Activated naive CD8-positive, alpha-beta T cell treated with anti-CD3 and anti-CD28 coated beads, Interleukin-2, amount 10 ng/mL, durations not matched to agents 7 days and 5 days (primary cell): ENCODE data around the gene BOLA2B. TPM values are rescaled to one million over a fixed set of nuclear protein-coding genes. Genes with fewer than 3 reads are reported as not detected.
"Not testable (repeated sequence)": the region's sequence is repeated elsewhere in the genome, so short reads cannot be mapped to it uniquely, and the experiment has no call there.

Experiments
- ATAC-seq: fragments of 150-1000 bp; cut with Tn5 transposase; one replicate; pipeline ENCODE4 v1.10.0; 2021; ENCODE audit warnings: low read depth, moderate library complexity
- POLR2A ChIA-PET: fragments of 350-600 bp; sonication (Branson Sonifier 250); formaldehyde crosslinking; loops from one replicate; lab custom pipeline; 2021; ENCODE audit warnings: antibody characterized with exemption; lab: Charles Lee
- DNase-seq: peaks from one replicate; pipeline ENCODE4 v3.0.0; 2021
- H3K27ac Mint-ChIP-seq: one replicate; pipeline ENCODE4 v1.8.0; 2022; ENCODE audit warnings: mild to moderate bottlenecking, mixed read lengths
- H3K27me3 Mint-ChIP-seq: one replicate; pipeline ENCODE4 v1.8.0; 2022; ENCODE audit warnings: mild to moderate bottlenecking, moderate library complexity, mixed read lengths
- H3K36me3 Mint-ChIP-seq: one replicate; pipeline ENCODE4 v1.8.0; 2021; ENCODE audit warnings: mild to moderate bottlenecking, mixed read lengths
- H3K4me1 Mint-ChIP-seq: one replicate; pipeline ENCODE4 v1.8.0; 2021; ENCODE audit warnings: mixed read lengths
- H3K4me3 Mint-ChIP-seq: one replicate; pipeline ENCODE4 v1.8.0; 2022; ENCODE audit warnings: mild to moderate bottlenecking, moderate library complexity, mixed read lengths
- H3K9me3 Mint-ChIP-seq: one replicate; pipeline ENCODE4 v1.8.0; 2021; ENCODE audit warnings: mixed read lengths
- total RNA-seq, 2 experiments: library from RNA; stranded (reverse); gene quantifications; one replicate each; pipeline ENCODE4 v1.2.3, GENCODE V29; 2021

BOLA2B gene
- total RNA-seq, 2 experiments from 2014 or later: 122 to 145 TPM

DNA sequence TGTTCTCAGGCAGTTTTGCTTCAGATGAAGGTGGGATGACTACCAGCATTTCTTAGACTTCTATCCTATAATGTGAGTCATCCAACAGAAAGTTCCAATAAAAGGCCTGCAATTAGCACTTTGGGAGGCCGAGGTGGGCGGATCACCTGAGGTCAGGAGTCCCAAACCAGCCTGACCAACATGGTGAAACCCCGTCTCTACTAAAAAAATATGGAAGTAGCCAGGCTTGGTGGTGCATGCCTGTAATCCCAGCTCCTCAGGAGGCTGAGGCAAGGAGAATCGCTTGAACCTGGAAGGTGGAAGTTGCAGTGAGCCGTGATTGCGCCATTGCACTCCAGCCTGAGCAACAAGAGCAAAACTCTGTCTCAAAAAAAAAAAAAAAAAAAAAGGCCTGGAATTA lies 16.6 kb downstream of the BOLA2B start:
- not testable (repeated sequence) for H3K27ac Mint-ChIP-seq, H3K4me3 Mint-ChIP-seq
- POLR2A ChIA-PET: interaction anchor here (0.7 to 1.5 kb wide), 3 partner anchors 9 to 422 kb away, joined by 5 to 9 read pairs (median 5); no protein-coding TSS in a partner anchor

GRCh38 chr16:30173054-30173453 lies 20.4 kb downstream of the BOLA2B start:
- no peaks in the 10 kb centered on the region for H3K9me3 Mint-ChIP-seq
- H3K27ac Mint-ChIP-seq: no peak overlapping the region
- ATAC-seq (no peak), DNase-seq (no peak)
- no peak overlapping the region for H3K4me3 Mint-ChIP-seq
- peaks cover 2% of the 10 kb centered on the region for H3K27me3 Mint-ChIP-seq
- H3K36me3 Mint-ChIP-seq: no peaks in the 10 kb centered on the region
- H3K4me1 Mint-ChIP-seq: no peaks in the 10 kb centered on the region
- POLR2A ChIA-PET: interaction anchor here (0.6 to 0.7 kb wide), 3 partner anchors 8 to 120 kb away, joined by 3 to 4 read pairs (median 4); a partner anchor contains a TSS

More for the DNA sequence above, 16.6 kb downstream of the BOLA2B start:
- not testable (repeated sequence) for H3K4me1 Mint-ChIP-seq, ATAC-seq, H3K36me3 Mint-ChIP-seq, H3K9me3 Mint-ChIP-seq, DNase-seq, H3K27me3 Mint-ChIP-seq

DNA sequence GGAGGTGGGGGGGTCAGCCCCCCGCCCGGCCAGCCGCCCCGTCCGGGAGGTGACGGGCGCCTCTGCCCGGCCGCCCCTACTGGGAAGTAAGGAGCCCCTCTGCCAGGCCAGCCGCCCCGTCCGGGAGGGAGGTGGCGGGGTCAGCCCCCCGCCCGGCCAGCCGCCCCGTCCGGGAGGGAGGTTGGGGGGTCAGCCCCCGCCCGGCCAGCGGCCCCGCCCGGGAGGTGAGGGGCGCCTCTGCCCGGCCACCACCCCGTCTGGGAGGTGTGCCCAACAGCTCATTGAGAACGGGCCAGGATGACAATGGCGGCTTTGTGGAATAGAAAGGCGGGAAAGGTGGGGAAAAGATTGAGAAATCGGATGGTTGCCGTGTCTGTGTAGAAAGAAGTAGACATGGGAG lies 23.3 kb downstream of the BOLA2B start:
- POLR2A ChIA-PET, ATAC-seq, H3K9me3 Mint-ChIP-seq, H3K36me3 Mint-ChIP-seq, DNase-seq, H3K27me3 Mint-ChIP-seq, H3K4me3 Mint-ChIP-seq, H3K27ac Mint-ChIP-seq: not testable (repeated sequence)
- peaks cover 18% of the 10 kb centered on the region for H3K4me1 Mint-ChIP-seq

- H3K36me3 Mint-ChIP-seq, H3K27ac Mint-ChIP-seq, H3K9me3 Mint-ChIP-seq, POLR2A ChIA-PET, ATAC-seq, DNase-seq, H3K4me3 Mint-ChIP-seq, H3K27me3 Mint-ChIP-seq: not testable (repeated sequence)
- peaks cover 24% of the 10 kb centered on the region for H3K4me1 Mint-ChIP-seq
Measured at GRCh38 chr16:30169416-30169815, 24.1 kb downstream of the BOLA2B start.

GRCh38 chr16:30168746-30169145 lies 24.7 kb downstream of the BOLA2B start:
- H3K9me3 Mint-ChIP-seq, DNase-seq, H3K27me3 Mint-ChIP-seq, H3K36me3 Mint-ChIP-seq, H3K4me3 Mint-ChIP-seq, ATAC-seq, H3K27ac Mint-ChIP-seq: not testable (repeated sequence)
- POLR2A ChIA-PET: interaction anchor here (5.6 kb wide), 1 partner anchor 16 kb away, joined by 45 read pairs; the partner anchor contains the start of gene CORO1A
- peaks cover 25% of the 10 kb centered on the region for H3K4me1 Mint-ChIP-seq

DNA sequence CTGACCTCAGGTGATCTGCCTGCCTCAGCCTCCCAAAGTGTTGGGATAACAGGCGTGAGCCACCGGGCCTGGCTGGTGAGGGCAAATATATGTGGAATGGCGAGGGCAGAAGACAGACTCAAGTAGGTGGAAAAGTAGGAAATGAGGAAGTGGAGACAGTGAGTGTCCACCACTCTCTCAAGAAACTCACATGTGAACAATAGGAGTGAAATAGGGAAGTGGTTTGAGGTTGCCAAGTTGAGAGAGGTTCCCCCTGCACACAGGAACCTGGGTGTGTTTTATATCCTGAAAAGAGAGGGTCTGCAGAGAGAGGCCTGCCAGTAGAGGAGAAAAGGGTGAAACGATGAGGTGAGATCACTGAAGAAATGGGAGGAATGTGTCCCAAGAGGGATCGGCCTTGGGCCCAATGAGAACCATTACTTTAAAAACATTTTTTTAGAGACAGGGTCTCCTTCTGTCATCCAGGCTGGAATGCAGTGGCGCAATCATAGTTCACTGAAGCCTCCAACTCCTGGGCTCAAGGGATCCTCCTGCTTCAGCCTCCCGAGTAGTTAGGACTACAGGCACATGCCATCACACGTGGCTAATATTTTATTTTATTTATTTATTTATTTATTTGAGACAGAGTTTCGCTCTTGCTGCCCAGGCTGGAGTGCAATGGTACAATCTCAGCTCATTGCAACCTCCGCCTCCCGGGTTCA lies 27.1 kb downstream of the BOLA2B start:
- Mint-ChIP-seq H3K27ac (peak overlapping the region; percentile 77), H3K4me3 (peak overlapping the region; percentile 68), H3K4me1 (peaks cover 30% of the 10 kb centered on the region), H3K27me3 (no peaks in the 10 kb centered on the region), H3K9me3 (peaks cover 1% of the 10 kb centered on the region), H3K36me3 (peaks cover 2% of the 10 kb centered on the region)
- POLR2A ChIA-PET: interaction anchor here (0.7 to 5.6 kb wide), 2 partner anchors 18 to 169 kb away, joined by 5 to 45 read pairs; partner anchors contain the start of gene CORO1A
- DNase-seq (peak; percentile 37), ATAC-seq (peak; percentile 88)

GRCh38 chr16:30163538-30163937 lies 29.9 kb downstream of the BOLA2B start:
- POLR2A ChIA-PET: interaction anchor here (5.6 kb wide), 1 partner anchor 21 kb away, joined by 45 read pairs; the partner anchor contains the start of gene CORO1A
- peak overlapping the region; percentile 3 for H3K27ac Mint-ChIP-seq
- ATAC-seq: no peak
- DNase-seq: no peak
- H3K4me1 Mint-ChIP-seq: peaks cover 30% of the 10 kb centered on the region
- peaks cover 2% of the 10 kb centered on the region for H3K36me3 Mint-ChIP-seq
- H3K27me3 Mint-ChIP-seq: no peaks in the 10 kb centered on the region
- H3K9me3 Mint-ChIP-seq: peaks cover 1% of the 10 kb centered on the region
- no peak overlapping the region for H3K4me3 Mint-ChIP-seq

DNA sequence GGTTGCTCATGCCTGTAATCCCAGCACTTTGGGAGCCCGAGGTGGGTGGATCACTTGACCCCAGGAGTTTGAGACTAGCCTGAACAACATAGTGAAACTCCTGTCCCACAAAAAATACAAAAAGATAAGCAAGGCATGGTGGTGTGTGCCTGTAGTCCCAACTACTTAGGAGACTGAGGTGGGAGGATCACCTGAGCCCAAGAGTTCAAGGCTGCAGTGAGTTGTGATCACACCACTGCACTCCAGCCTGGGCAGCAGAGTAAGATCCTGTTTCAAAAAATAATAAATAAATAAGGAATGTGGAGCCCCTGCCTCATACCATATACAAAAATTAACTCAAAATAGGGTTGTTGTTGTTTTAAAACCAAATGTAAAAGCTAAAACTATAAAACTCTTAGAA lies 36.3 kb downstream of the BOLA2B start:
- no peak overlapping the region for H3K27ac Mint-ChIP-seq
- ATAC-seq (no peak), DNase-seq (no peak)
- H3K4me3 Mint-ChIP-seq: no peak overlapping the region
- H3K36me3 Mint-ChIP-seq: peaks cover 3% of the 10 kb centered on the region
- no peaks in the 10 kb centered on the region for H3K4me1 Mint-ChIP-seq
- POLR2A ChIA-PET: interaction anchor here (2.1 kb wide), 1 partner anchor 26 kb away, joined by 7 read pairs; the partner anchor contains the start of gene CORO1A
- H3K9me3 Mint-ChIP-seq: peaks cover 2% of the 10 kb centered on the region
- peaks cover 5% of the 10 kb centered on the region for H3K27me3 Mint-ChIP-seq

DNA sequence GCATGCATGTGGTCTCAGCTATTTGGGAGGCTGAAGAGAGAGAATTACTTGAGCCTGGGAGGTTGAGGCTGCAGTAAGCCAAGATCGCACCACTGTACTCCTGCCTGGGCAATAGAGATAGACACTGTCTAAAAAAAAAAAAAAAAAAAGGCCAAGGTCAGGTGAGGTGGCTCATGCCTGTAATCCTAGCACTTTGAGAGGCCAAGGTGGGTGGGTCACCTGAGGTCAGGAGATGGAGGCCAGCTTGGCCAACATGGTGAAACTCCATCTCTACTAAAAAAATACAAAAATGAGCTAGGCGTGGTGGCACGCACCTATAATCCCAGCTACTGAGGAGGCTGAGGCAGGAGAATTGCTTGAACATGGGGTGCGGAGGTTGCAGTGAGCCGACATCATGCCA lies 38.3 kb downstream of the BOLA2B start:
- POLR2A ChIA-PET: interaction anchor here (1.0 kb wide), 1 partner anchor 31 kb away, joined by 4 read pairs; no protein-coding TSS in a partner anchor
- ATAC-seq (no peak), DNase-seq (no peak)
- Mint-ChIP-seq H3K4me1 (no peaks in the 10 kb centered on the region), H3K4me3 (no peak overlapping the region), H3K27ac (no peak overlapping the region), H3K9me3 (peaks cover 5% of the 10 kb centered on the region), H3K36me3 (peaks cover 4% of the 10 kb centered on the region), H3K27me3 (peaks cover 5% of the 10 kb centered on the region)

DNA sequence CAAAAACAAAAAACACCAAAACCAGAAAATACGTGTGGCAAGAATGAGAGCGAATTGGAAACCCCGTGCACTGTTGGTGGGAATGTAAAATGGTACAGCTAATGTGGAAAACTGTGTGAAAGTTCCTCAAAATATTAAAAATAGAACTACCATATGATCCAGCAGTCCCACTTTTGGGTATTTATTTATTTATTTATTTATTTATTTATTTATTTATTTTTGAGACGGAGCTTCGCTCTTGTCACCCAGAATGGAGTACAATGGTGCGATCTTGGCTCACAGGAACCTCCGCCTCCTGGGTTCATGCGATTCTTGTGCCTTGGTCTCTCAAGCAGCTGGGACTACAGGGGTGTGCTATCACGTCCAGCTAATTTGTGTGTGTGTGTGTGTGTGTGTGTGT lies 40.9 kb downstream of the BOLA2B start:
- H3K4me3 Mint-ChIP-seq: no peak overlapping the region
- peaks cover 5% of the 10 kb centered on the region for H3K27me3 Mint-ChIP-seq
- DNase-seq (no peak), ATAC-seq (no peak)
- peaks cover 12% of the 10 kb centered on the region for H3K9me3 Mint-ChIP-seq
- H3K36me3 Mint-ChIP-seq: peaks cover 9% of the 10 kb centered on the region
- H3K27ac Mint-ChIP-seq: no peak overlapping the region
- peaks cover 2% of the 10 kb centered on the region for H3K4me1 Mint-ChIP-seq
- POLR2A ChIA-PET: interaction anchor here (0.9 kb wide), 1 partner anchor 12 kb away, joined by 3 read pairs; no protein-coding TSS in a partner anchor

DNA sequence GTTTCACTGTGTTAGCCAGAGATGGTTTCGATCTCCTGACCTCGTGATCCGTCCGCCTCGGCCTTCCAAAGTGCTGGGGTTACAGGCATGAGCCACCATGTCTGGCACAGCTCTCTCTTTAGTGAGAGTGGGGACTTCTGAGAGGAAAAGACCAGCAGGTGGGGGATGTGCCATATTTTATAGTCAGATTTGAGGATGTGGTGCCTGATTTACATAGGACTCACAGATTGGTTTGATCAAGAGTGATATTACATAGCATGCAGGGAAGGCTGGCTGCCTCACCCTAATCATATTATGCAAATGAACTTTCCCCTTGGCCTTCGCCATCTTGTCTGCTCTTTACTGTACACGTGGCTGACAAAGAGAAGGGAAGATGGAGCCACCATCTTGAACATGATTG lies 42.4 kb downstream of the BOLA2B start:
- Mint-ChIP-seq H3K27me3 (peaks cover under 1% of the 10 kb centered on the region), H3K36me3 (peaks cover 9% of the 10 kb centered on the region), H3K27ac (no peak overlapping the region), H3K4me1 (peaks cover 2% of the 10 kb centered on the region), H3K4me3 (no peak overlapping the region), H3K9me3 (peaks cover 12% of the 10 kb centered on the region)
- DNase-seq: no peak
- no peak for ATAC-seq
- POLR2A ChIA-PET: interaction anchor here (0.7 kb wide), 1 partner anchor 359 kb away, joined by 3 read pairs; no protein-coding TSS in a partner anchor

- no peak for DNase-seq
- POLR2A ChIA-PET: interaction anchor here (1.7 to 2.2 kb wide), 2 partner anchors 36 to 57 kb away, joined by 3 to 5 read pairs; partner anchors contain the start of gene TBX6
- ATAC-seq: no peak
- Mint-ChIP-seq H3K27ac (no peak overlapping the region), H3K4me1 (peaks cover 2% of the 10 kb centered on the region), H3K27me3 (no peaks in the 10 kb centered on the region), H3K9me3 (peaks cover 12% of the 10 kb centered on the region), H3K36me3 (peaks cover 9% of the 10 kb centered on the region), H3K4me3 (no peak overlapping the region)
Measured at GRCh38 chr16:30149250-30149930, 44.1 kb downstream of the BOLA2B start.

DNA sequence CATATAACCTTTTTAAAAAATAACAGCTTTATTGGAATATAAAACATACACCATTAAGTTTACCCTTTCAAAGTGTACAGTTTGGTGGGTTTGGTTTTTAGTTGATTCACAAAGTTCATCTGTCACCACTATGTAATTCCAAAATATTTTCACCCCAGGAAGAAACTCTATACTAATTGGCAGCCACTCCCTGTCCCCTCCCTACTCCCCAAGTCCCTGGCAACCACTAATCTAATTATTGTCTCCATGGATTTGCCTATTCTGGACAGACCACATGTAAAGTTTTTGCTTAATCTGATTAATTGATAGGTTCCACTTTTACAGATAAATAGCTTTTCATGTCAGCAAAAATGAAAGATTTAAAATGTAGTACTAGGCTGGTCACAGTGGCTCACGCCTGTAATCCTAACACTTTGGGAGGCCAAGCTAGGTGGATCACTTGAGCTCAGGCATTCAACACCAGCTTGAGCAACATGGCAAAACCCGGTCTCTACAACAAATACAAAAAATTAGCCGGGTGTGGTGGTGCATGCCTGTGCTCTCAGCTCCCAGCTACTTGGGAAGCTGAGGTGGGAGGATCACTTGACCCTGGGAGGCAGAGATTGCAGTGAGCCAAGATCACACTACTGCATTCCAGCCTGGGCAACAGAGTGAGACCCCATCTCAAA lies 45.5 kb downstream of the BOLA2B start:
- Mint-ChIP-seq H3K9me3 (peaks cover 10% of the 10 kb centered on the region), H3K27ac (no peak overlapping the region), H3K4me1 (peaks cover 7% of the 10 kb centered on the region), H3K4me3 (no peak overlapping the region), H3K27me3 (no peaks in the 10 kb centered on the region), H3K36me3 (peaks cover 9% of the 10 kb centered on the region)
- DNase-seq: no peak
- POLR2A ChIA-PET: interaction anchor here (1.0 to 2.2 kb wide), 4 partner anchors 35 to 66 kb away, joined by 3 to 8 read pairs (median 4); partner anchors contain the start of genes CORO1A and TBX6
- ATAC-seq: no peak
